Measurements from ENCODE around the gene AP5M1. TPM values are rescaled to one million over a fixed set of nuclear protein-coding genes. Genes with fewer than 3 reads are reported as not detected.

The AP5M1 gene
- total and polyA plus RNA-seq, 7 experiments from 2014 or later: 35.6 to 62.8 (median 44.2) TPM

GRCh38 chr14:57261604-57262003 is 7.2 kb upstream of the AP5M1 start:
- H3K36me3 ChIP-seq (ENCODE audit: control insufficient read depth in 2 of 3, insufficient read depth in 3 of 3, low read length in 3 of 3): no peaks in the 10 kb centered on the region
- Mint-ChIP-seq H3K27me3 (no peaks in the 10 kb centered on the region), H3K9me3 (peaks cover 0 to 4% (median 0%) of the 10 kb centered on the region in 11 donors), H3K36me3 (peaks cover 8 to 33% (median 24%) of the 10 kb centered on the region in 5 donors), H3K4me1 (peaks cover 27 to 69% (median 55%) of the 10 kb centered on the region in 7 donors), H3K4me3 (no peak overlapping the region), H3K27ac (no peak overlapping the region)
- no peaks in the 10 kb centered on the region for H3K9me3 ChIP-seq (ENCODE audit: control insufficient read depth in 2 of 3, low read length in 3 of 3)
- H3K27me3 ChIP-seq (ENCODE audit: control insufficient read depth in 2 of 2, insufficient read depth in 2 of 2, low read length in 2 of 2): no peaks in the 10 kb centered on the region
- ATAC-seq (no peak), DNase-seq (no peak)
- peaks cover 0 to 5% of the 10 kb centered on the region in 2 donors for H3K4me1 ChIP-seq (ENCODE audit: control insufficient read depth in 2 of 2, insufficient read depth in 2 of 2, low read length in 2 of 2)
- H3K27ac ChIP-seq (ENCODE audit: low read depth, low read length): no peak overlapping the region
- intact Hi-C loops (cut with micrococcal nuclease): loop anchor here in 1 of 2 donors (10.0 kb wide), 1 partner anchor 983 kb away; the partner anchor contains the start of gene PSMA3
- H3K4me3 ChIP-seq (ENCODE audit: low read length): no peak overlapping the region
- ChIA-PET CTCF (no interaction called here), POLR2A (no interaction called here)

GRCh38 chr14:57262117-57262516 is 6.7 kb upstream of the AP5M1 start:
- H3K4me3 ChIP-seq (ENCODE audit: low read length): no peak overlapping the region
- H3K27ac ChIP-seq (ENCODE audit: low read depth, low read length): no peak overlapping the region
- DNase-seq (no peak), ATAC-seq (no peak)
- H3K27me3 ChIP-seq (ENCODE audit: control insufficient read depth in 2 of 2, insufficient read depth in 2 of 2, low read length in 2 of 2): no peaks in the 10 kb centered on the region
- Mint-ChIP-seq H3K4me1 (peaks cover 22 to 69% (median 56%) of the 10 kb centered on the region in 7 donors), H3K27me3 (no peaks in the 10 kb centered on the region), H3K4me3 (peak overlapping the region in 1 of 10 donors; percentile 30), H3K36me3 (peaks cover 4 to 29% (median 20%) of the 10 kb centered on the region in 5 donors), H3K9me3 (peaks cover 0 to 4% (median 0%) of the 10 kb centered on the region in 11 donors), H3K27ac (no peak overlapping the region)
- peaks cover 3 to 9% of the 10 kb centered on the region in 2 donors for H3K4me1 ChIP-seq (ENCODE audit: control insufficient read depth in 2 of 2, insufficient read depth in 2 of 2, low read length in 2 of 2)
- intact Hi-C loops (cut with micrococcal nuclease): loop anchor here in 1 of 2 donors (10.0 kb wide), 1 partner anchor 983 kb away; the partner anchor contains the start of gene PSMA3
- no peaks in the 10 kb centered on the region for H3K36me3 ChIP-seq (ENCODE audit: control insufficient read depth in 2 of 3, insufficient read depth in 3 of 3, low read length in 3 of 3)
- CTCF ChIA-PET: no interaction called here
- H3K9me3 ChIP-seq (ENCODE audit: control insufficient read depth in 2 of 3, low read length in 3 of 3): no peaks in the 10 kb centered on the region
- POLR2A ChIA-PET: no interaction called here

GRCh38 chr14:57266065-57266464 is 2.7 kb upstream of the AP5M1 start:
- CTCF ChIA-PET: no interaction called here

GRCh38 chr14:57273236-57273635 is 4.5 kb downstream of the AP5M1 start:
- POLR2A ChIA-PET: no interaction called here
- H3K4me3 Mint-ChIP-seq: peak overlapping the region in 1 of 10 donors; percentile 59
- Histone ChIP-seq H3K4me1 (ENCODE audit: control insufficient read depth in 2 of 2, insufficient read depth in 2 of 2, low read length in 2 of 2) (peaks cover 16 to 19% of the 10 kb centered on the region in 2 donors), H3K9me3 (ENCODE audit: control insufficient read depth in 2 of 3, low read length in 3 of 3) (no peaks in the 10 kb centered on the region), H3K27me3 (ENCODE audit: control insufficient read depth in 2 of 2, insufficient read depth in 2 of 2, low read length in 2 of 2) (no peaks in the 10 kb centered on the region), H3K36me3 (ENCODE audit: control insufficient read depth in 2 of 3, insufficient read depth in 3 of 3, low read length in 3 of 3) (peaks cover 0 to 18% (median 0%) of the 10 kb centered on the region in 3 experiments), H3K27ac (ENCODE audit: low read depth, low read length) (no peak overlapping the region), H3K4me3 (ENCODE audit: low read length) (no peak overlapping the region)
- peak overlapping the region in 1 of 9 donors; percentile 59 for H3K27ac Mint-ChIP-seq
- no peak for ATAC-seq
- DNase-seq: no peak
- peaks cover 4 to 21% (median 9%) of the 10 kb centered on the region in 5 donors for H3K36me3 Mint-ChIP-seq
- peaks cover 25 to 71% (median 42%) of the 10 kb centered on the region in 7 donors for H3K4me1 Mint-ChIP-seq
- peaks cover 0 to 5% (median 0%) of the 10 kb centered on the region in 11 donors for H3K9me3 Mint-ChIP-seq
- intact Hi-C loops (cut with micrococcal nuclease): no loop called here
- CTCF ChIA-PET: no interaction called here
- H3K27me3 Mint-ChIP-seq: no peaks in the 10 kb centered on the region

More at GRCh38 chr14:57266065-57266464, 2.7 kb upstream of the AP5M1 start:
- Mint-ChIP-seq H3K27me3 (no peaks in the 10 kb centered on the region), H3K27ac (peak overlapping the region in 3 of 9 donors; percentile 19 to 34 (median 23)), H3K4me1 (peaks cover 34 to 89% (median 71%) of the 10 kb centered on the region in 7 donors), H3K4me3 (peak overlapping the region in 1 of 10 donors; percentile 14), H3K9me3 (peaks cover 0 to 5% (median 0%) of the 10 kb centered on the region in 11 donors), H3K36me3 (peaks cover 1 to 16% (median 7%) of the 10 kb centered on the region in 5 donors)
- Histone ChIP-seq H3K9me3 (ENCODE audit: control insufficient read depth in 2 of 3, low read length in 3 of 3) (no peaks in the 10 kb centered on the region), H3K4me3 (ENCODE audit: low read length) (no peak overlapping the region), H3K27ac (ENCODE audit: low read depth, low read length) (no peak overlapping the region), H3K4me1 (ENCODE audit: control insufficient read depth in 2 of 2, insufficient read depth in 2 of 2, low read length in 2 of 2) (peaks cover 25 to 26% of the 10 kb centered on the region in 2 donors), H3K36me3 (ENCODE audit: control insufficient read depth in 2 of 3, insufficient read depth in 3 of 3, low read length in 3 of 3) (peaks cover 0 to 6% (median 0%) of the 10 kb centered on the region in 3 experiments), H3K27me3 (ENCODE audit: control insufficient read depth in 2 of 2, insufficient read depth in 2 of 2, low read length in 2 of 2) (no peaks in the 10 kb centered on the region)
- intact Hi-C loops (cut with micrococcal nuclease): loop anchor here (5.0 to 10.0 kb wide), 6 partner anchors 39 to 1994 kb away; partner anchors contain the start of genes FBXO34 (in 1 of the 2), KIAA0586 (in 1 of the 2), PSMA3 (in 1 of the 2) and TIMM9 (in 1 of the 2)
- no peak for DNase-seq
- no peak for ATAC-seq
- POLR2A ChIA-PET: no interaction called here

- Mint-ChIP-seq H3K9me3 (no peaks in the 10 kb centered on the region), H3K27me3 (no peaks in the 10 kb centered on the region)
- intact Hi-C loops (cut with micrococcal nuclease): no loop called here
Measured at GRCh38 chr14:57274551-57274950, 5.8 kb downstream of the AP5M1 start.

GRCh38 chr14:57275023-57275664 is 6.4 kb downstream of the AP5M1 start:
- no peak for DNase-seq
- peaks cover 14 to 17% of the 10 kb centered on the region in 2 donors for H3K4me1 ChIP-seq (ENCODE audit: control insufficient read depth in 2 of 2, insufficient read depth in 2 of 2, low read length in 2 of 2)
- CTCF ChIA-PET: interaction anchor here (0.6 kb wide), 1 partner anchor 64 kb away, joined by 3 read pairs; no protein-coding TSS in a partner anchor
- H3K9me3 ChIP-seq (ENCODE audit: control insufficient read depth in 2 of 3, low read length in 3 of 3): no peaks in the 10 kb centered on the region
- Mint-ChIP-seq H3K4me3 (no peak overlapping the region), H3K27me3 (no peaks in the 10 kb centered on the region), H3K27ac (no peak overlapping the region), H3K4me1 (peaks cover 20 to 70% (median 39%) of the 10 kb centered on the region in 7 donors), H3K9me3 (no peaks in the 10 kb centered on the region), H3K36me3 (peaks cover 7 to 28% (median 13%) of the 10 kb centered on the region in 5 donors)
- no peak for ATAC-seq
- no peak overlapping the region for H3K27ac ChIP-seq (ENCODE audit: low read depth, low read length)
- intact Hi-C loops (cut with micrococcal nuclease): no loop called here
- no peak overlapping the region for H3K4me3 ChIP-seq (ENCODE audit: low read length)
- H3K36me3 ChIP-seq (ENCODE audit: control insufficient read depth in 2 of 3, insufficient read depth in 3 of 3, low read length in 3 of 3): peaks cover 0 to 14% (median 0%) of the 10 kb centered on the region in 3 experiments
- POLR2A ChIA-PET: no interaction called here
- H3K27me3 ChIP-seq (ENCODE audit: control insufficient read depth in 2 of 2, insufficient read depth in 2 of 2, low read length in 2 of 2): no peaks in the 10 kb centered on the region

More at GRCh38 chr14:57274551-57274950, 5.8 kb downstream of the AP5M1 start:
- Histone ChIP-seq H3K9me3 (ENCODE audit: control insufficient read depth in 2 of 3, low read length in 3 of 3) (no peaks in the 10 kb centered on the region), H3K4me1 (ENCODE audit: control insufficient read depth in 2 of 2, insufficient read depth in 2 of 2, low read length in 2 of 2) (peaks cover 16 to 19% of the 10 kb centered on the region in 2 donors), H3K27me3 (ENCODE audit: control insufficient read depth in 2 of 2, insufficient read depth in 2 of 2, low read length in 2 of 2) (no peaks in the 10 kb centered on the region), H3K4me3 (ENCODE audit: low read length) (no peak overlapping the region), H3K27ac (ENCODE audit: low read depth, low read length) (no peak overlapping the region), H3K36me3 (ENCODE audit: control insufficient read depth in 2 of 3, insufficient read depth in 3 of 3, low read length in 3 of 3) (peaks cover 0 to 14% (median 0%) of the 10 kb centered on the region in 3 experiments)
- Mint-ChIP-seq H3K4me1 (peaks cover 24 to 70% (median 43%) of the 10 kb centered on the region in 7 donors), H3K27ac (no peak overlapping the region), H3K36me3 (peaks cover under 1 to 22% (median 12%) of the 10 kb centered on the region in 5 donors), H3K4me3 (no peak overlapping the region)
- ATAC-seq (no peak), DNase-seq (no peak)
- CTCF ChIA-PET: interaction anchor here (0.6 kb wide), 1 partner anchor 63 kb away, joined by 3 read pairs; no protein-coding TSS in a partner anchor
- POLR2A ChIA-PET: no interaction called here
